T-helper 9 cell (primary cell): ENCODE results near the gene ALDH3B2.
"Not testable (repeated sequence)": the region's sequence is repeated elsewhere in the genome, so short reads cannot be mapped to it uniquely, and the experiment has no call there.

Source experiments
- DNase-seq: peaks from one replicate; pipeline ENCODE4 v3.0.0-alpha.2; 2020

Gene ALDH3B2

DNA sequence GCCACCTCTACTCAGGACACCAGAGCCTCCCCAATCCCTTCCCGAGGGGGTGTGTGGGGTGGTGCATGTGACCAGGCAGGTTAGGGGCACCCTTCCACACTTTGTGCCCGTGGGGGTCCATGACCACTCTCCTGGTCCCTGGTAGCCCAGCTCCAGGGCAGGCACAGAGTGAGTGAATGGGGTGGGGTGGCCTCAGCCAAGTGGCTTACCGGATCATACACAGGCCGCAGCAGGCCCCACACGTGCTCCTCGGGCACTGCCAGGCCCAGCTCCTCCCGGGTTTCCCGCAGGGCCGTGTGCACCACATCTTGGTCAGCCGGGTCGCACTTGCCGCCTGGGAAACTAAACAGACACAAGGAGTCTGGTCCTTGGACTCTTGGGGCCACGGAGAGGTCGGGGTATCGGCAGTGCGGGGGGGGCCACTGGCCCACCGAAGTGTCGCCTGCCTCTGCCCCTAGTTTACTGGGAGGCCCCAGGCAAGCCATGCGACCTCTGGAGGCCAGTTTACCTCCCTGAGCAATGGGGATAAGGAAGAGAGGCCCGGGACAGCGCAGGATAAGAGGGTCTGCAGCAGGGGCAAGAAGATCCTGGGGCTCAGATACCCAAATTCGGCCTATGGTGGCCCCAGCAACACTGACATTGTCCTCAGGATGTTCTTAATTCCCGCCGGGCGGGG, 45.6 kb downstream of the ALDH3B2 start:
- no peak for DNase-seq

GRCh38 chr11:67627812-67628624, 46.4 kb downstream of the ALDH3B2 start:
- no peak for DNase-seq

DNA sequence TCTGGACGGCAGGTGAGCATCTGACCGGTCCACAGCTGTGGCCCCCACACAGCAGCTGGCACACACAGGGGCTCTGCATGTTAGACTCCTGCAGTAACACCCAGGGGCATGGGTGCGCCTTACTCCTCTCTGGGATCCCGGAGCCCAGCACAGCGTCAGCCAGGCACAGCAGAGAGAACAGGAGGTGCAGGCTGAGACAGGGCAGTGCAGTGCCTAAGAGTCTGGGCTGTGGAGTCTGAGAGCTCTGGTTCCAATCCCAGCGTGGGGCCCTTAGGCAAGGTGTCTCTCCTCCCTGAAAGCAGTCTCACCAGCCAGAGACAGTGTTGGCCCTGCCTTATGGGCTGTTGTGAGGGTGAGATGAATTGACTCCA, 47.0 kb downstream of the ALDH3B2 start:
- DNase-seq, result no peak

DNA sequence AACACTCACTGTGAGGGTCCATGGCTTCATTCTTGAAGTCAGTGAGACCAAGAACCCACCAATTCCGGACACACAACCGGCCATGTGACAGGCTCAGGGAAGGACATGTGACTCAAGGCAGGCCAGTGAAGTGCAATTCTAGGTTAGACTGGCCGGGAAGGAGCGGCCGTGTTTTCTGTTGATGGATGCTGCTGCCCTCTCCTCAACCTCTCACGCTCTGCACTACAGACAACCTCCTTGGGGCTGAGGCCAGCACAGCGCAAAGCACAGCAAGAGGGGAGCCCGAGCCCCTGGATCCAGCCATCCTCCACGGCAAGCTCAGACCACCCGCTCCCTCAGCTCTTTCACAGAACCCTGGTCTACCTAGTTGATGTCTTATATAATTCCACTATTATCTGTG, 47.5 kb downstream of the ALDH3B2 start:
- DNase-seq, result no peak

GRCh38 chr11:67626131-67626833, 48.1 kb downstream of the ALDH3B2 start:
- DNase-seq, result not testable (repeated sequence)

DNA sequence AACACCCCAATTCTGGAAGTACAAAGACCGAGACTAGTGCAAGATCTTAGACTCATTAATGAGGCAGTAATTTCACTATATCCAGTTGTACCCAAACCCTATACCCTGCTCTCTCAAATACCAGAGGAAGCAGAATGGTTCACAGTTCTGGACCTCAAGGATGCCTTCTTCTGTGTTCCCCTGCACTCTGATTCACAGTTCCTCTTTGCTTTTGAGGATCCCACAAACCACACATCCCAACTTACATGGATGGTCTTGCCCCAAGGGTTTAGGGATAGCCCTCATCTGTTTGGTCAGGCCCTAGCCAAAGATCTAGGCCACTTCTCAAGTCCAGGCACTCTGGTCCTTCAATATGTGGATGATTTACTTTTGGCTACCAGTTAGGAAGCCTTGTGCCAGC, 50.6 kb downstream of the ALDH3B2 start:
- not testable (repeated sequence) for DNase-seq

DNA sequence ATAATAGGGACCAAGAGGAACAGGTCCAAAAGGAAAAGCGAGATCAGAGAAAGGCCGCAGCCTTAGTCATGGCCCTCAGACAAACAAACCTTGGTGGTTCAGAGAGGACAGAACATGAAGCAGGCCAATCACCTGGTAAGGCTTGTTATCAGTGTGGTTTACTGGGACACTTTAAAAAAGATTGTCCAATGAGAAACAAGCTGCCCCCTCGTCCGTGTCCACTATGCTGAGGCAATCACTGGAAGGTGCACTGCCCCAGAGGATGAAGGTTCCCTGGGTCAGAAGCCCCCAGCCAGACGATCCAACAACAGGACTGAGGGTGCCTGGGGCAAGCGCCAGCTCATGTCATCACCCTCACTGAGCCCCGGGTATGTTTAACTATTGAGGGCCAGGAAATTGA, 51.5 kb downstream of the ALDH3B2 start:
- DNase-seq, result not testable (repeated sequence)

- DNase-seq, result not testable (repeated sequence)
Observed at GRCh38 chr11:67621928-67622327, 52.5 kb downstream of the ALDH3B2 start.

DNA sequence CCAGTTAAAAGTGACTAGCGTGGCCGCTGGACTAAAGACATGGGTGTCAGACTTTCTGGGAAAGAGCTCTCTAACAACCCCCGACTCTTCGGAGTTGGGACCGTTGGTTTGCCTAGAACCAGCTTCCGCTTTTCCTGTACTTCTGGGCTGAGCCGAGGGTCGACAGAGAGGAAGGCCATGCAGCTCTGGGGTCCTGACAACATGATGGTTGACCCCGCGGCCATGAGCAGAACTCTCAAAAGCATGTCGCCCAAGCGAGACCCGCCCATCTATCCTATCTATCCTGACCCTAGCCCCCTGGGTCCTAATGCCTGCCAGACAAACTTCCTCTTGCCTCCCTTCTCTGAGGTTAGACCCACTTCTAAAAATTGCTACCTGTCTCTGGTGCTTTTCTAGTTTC, 53.8 kb downstream of the ALDH3B2 start:
- DNase-seq, result not testable (repeated sequence)

- DNase-seq, result not testable (repeated sequence)
Observed at GRCh38 chr11:67619683-67620618, 54.5 kb downstream of the ALDH3B2 start.

GRCh38 chr11:67618901-67619659, 55.3 kb downstream of the ALDH3B2 start:
- DNase-seq, result not testable (repeated sequence)

GRCh38 chr11:67617243-67617953, 57.0 kb downstream of the ALDH3B2 start:
- no peak for DNase-seq

GRCh38 chr11:67616431-67617242, 57.8 kb downstream of the ALDH3B2 start:
- no peak for DNase-seq

- no peak for DNase-seq
Observed at GRCh38 chr11:67615728-67616430, 58.5 kb downstream of the ALDH3B2 start.

DNA sequence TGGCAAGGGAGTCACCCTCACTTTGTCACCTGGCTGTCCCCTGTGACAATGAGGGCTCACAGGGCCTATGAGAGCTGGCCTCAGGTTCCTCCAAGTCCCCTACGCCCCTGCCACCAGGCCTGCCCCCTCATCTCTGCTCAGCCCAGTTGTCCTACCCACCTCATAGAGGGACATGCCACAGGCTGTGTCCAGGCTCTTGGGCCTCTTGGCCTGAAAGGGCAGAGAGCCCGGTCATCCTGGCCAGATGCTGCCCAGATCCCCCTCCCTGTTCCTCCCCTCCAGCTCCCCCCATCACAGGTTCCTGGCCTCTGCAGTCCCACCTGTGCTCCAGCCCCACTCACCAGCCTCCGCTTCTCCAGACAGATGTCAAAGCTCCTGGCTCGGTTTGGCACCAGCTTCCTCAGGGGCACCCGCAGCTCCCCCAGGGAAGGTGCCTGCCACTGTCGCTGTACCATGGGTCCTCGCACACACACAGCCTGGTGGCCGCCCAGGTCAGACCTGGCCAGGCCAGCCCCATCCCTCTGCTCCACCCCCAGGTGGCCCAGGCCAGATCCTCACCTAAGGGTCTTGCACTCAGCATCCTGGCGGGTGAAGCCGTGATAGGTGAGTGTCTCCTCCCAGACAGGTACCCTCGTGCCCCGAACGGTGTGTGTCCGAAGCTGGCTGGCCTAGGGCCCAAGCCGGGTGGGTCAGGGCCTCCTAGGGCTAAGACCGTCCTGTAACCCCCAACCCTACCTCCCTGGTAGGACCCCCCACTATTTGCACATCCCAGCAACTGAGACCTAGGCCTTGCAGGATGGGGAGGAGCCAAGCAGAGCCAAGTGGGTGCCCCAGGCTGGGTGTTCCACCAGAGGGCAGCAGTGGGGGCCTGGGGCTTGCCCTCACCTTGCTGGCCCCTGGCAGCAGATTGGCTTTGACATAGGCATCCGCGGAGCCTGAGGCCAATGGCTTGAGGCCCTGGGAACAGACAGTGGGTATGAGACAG, 59.4 kb downstream of the ALDH3B2 start:
- DNase-seq, result no peak

GRCh38 chr11:67613960-67614715, 60.3 kb downstream of the ALDH3B2 start:
- DNase-seq, result peak; percentile 69

DNA sequence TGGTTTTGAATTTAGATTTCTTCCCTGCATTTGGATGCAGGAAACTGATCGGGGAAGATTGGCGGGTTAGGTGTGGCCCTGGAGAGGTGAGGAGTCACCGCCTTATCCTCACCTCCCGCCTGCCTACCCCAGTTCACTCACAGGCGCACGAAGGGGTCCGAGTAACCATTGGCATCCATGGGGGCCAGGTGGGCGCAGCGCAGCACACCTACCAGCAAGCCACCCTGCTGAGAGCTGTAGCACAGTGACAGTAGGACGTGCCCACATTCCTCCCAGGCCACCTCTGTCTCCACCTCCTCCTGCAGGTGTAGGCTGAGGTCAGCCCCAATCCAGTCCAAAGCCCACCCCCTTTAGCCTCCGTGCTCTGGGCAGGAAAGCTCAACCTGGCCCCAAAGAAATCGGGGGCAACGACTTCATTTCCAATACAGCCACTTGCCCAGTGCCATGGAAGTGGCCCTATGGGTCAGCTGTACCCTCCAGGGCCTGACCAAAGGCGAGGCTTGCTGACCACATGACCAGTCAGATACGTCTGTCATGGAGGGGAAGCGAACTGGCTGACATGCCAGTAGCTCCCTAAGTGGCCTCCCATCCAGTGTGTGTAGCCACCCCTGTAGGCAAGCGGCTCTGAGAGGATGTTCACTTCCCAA, 61.0 kb downstream of the ALDH3B2 start:
- no peak for DNase-seq
